ENCODE data around the gene RAP1GAP.

GRCh38 chr1:21648791-21649190 is 20.4 kb downstream of the RAP1GAP start:
- no peak for TF ChIP-seq FOXP4 (CRISPR knock-in tag; IDR thresholded peaks at IDR 0.05; ENCODE audit: borderline replicate concordance)
- TF ChIP-seq FOXP1 (CRISPR knock-in tag; IDR thresholded peaks at IDR 0.05): no peak
- no peak for TF ChIP-seq CBX8 (IDR thresholded peaks at IDR 0.05; ENCODE audit: borderline replicate concordance, extremely low read depth, low read depth, low read length, poor library complexity, severe bottlenecking)
- TF ChIP-seq CTCF (IDR thresholded peaks at IDR 0.05 in 2 of 3, conservative IDR thresholded peaks at IDR 0.05 in 1 of 3; ENCODE audit: insufficient read depth in 2 of 3, low read depth in 1 of 3, low read length in 3 of 3): no peak
- no peak for TF ChIP-seq RAD21 (CRISPR knock-in tag; conservative IDR thresholded peaks at IDR 0.05 in 1 of 2, IDR thresholded peaks at IDR 0.05 in 1 of 2)
- TF ChIP-seq CBFB (CRISPR knock-in tag; IDR thresholded peaks at IDR 0.05): no peak
- TF ChIP-seq YY1 (IDR thresholded peaks at IDR 0.05; ENCODE audit: borderline replicate concordance in 1 of 3, control insufficient read depth in 1 of 3, extremely low read depth in 1 of 3, insufficient read depth in 3 of 3, insufficient read length in 1 of 3, insufficient replicate concordance in 2 of 3, low read depth in 1 of 3, low read length in 2 of 3): no peak
- TF ChIP-seq PKNOX1 (IDR thresholded peaks at IDR 0.05): no peak
- TF ChIP-seq MXI1 (IDR thresholded peaks at IDR 0.05; ENCODE audit: low read depth, low read length): no peak

All from K562 (cell line).